ENCODE results near the gene MEIS1. TPM values are rescaled to one million over a fixed set of nuclear protein-coding genes. Genes with fewer than 3 reads are reported as not detected.
A peak's percentile ranks its signal among the peaks of the same experiment; 100 is the strongest.

Gene MEIS1
- total and polyA plus RNA-seq, 2 donors (not counting 1 experiment from before 2014, with no cell fraction given) = 48.3 to 139 TPM

GRCh38 chr2:66445076-66445924 lies 10.4 kb downstream of the MEIS1 start:
- TF ChIP-seq CTCF (conservative IDR thresholded peaks at IDR 0.05 in 1 of 2, IDR thresholded peaks at IDR 0.05 in 1 of 2; ENCODE audit: low read depth in 1 of 2, low read length in 2 of 2) (peak in 1 of 2 donors; percentile 28), EZH2 (IDR thresholded peaks at IDR 0.05; ENCODE audit: low read length, missing control alignments) (no peak)
- Histone ChIP-seq H3K4me3 (replicated peaks in 1 of 4; ENCODE audit: control extremely low read depth in 1 of 4, insufficient read depth in 1 of 4, low read depth in 3 of 4, low read length in 4 of 4) (peak overlapping the region; percentile 59 to 100 (median 74)), H3K36me3 (ENCODE audit: control insufficient read depth, insufficient read depth, low read length) (peaks cover 8% of the 10 kb centered on the region), H3K4me2 (ENCODE audit: extremely low read depth, insufficient read depth, low read length) (peak overlapping the region; percentile 95), H3K9me3 (ENCODE audit: control insufficient read depth, insufficient read depth, low read depth, low read length) (no peaks in the 10 kb centered on the region), H3K27ac (ENCODE audit: insufficient read depth, low read length) (peak overlapping the region; percentile 97), H4K20me1 (ENCODE audit: control insufficient read depth, extremely low read depth, insufficient read depth, low read length) (no peaks in the 10 kb centered on the region), H3K4me1 (ENCODE audit: control insufficient read depth, extremely low read depth, insufficient read depth, low read length) (peaks cover 4% of the 10 kb centered on the region), H3K9ac (ENCODE audit: insufficient read depth, low read length) (peak overlapping the region; percentile 85), H3K79me2 (ENCODE audit: control insufficient read depth, insufficient read depth, low read length) (peaks cover 100% of the 10 kb centered on the region), H3K27me3 (ENCODE audit: control insufficient read depth, insufficient read depth, low read length) (no peaks in the 10 kb centered on the region), H2AFZ (ENCODE audit: low read length) (no peak overlapping the region)
- DNase-seq (ENCODE audit: low read depth in 2 of 2) = peak; percentile 68

GRCh38 chr2:66445925-66446871 lies 11.3 kb downstream of the MEIS1 start:
- peak overlapping the region; percentile 85 for H3K9ac ChIP-seq (ENCODE audit: insufficient read depth, low read length)
- peaks cover 6% of the 10 kb centered on the region for H3K36me3 ChIP-seq (ENCODE audit: control insufficient read depth, insufficient read depth, low read length)
- no peaks in the 10 kb centered on the region for H3K27me3 ChIP-seq (ENCODE audit: control insufficient read depth, insufficient read depth, low read length)
- peak overlapping the region; percentile 95 for H3K4me2 ChIP-seq (ENCODE audit: extremely low read depth, insufficient read depth, low read length)
- H3K4me3 ChIP-seq (replicated peaks in 1 of 4; ENCODE audit: control extremely low read depth in 1 of 4, insufficient read depth in 1 of 4, low read depth in 3 of 4, low read length in 4 of 4) = peak overlapping the region; percentile 59 to 100 (median 74)
- no peak overlapping the region for H2AFZ ChIP-seq (ENCODE audit: low read length)
- H3K27ac ChIP-seq (ENCODE audit: insufficient read depth, low read length) = peak overlapping the region; percentile 97
- TF ChIP-seq CTCF (conservative IDR thresholded peaks at IDR 0.05 in 1 of 2, IDR thresholded peaks at IDR 0.05 in 1 of 2; ENCODE audit: low read depth in 1 of 2, low read length in 2 of 2) = no peak
- TF ChIP-seq EZH2 (IDR thresholded peaks at IDR 0.05; ENCODE audit: low read length, missing control alignments) = no peak
- peak; percentile 78 to 79 for DNase-seq (ENCODE audit: low read depth in 2 of 2)
- no peaks in the 10 kb centered on the region for H4K20me1 ChIP-seq (ENCODE audit: control insufficient read depth, extremely low read depth, insufficient read depth, low read length)
- peaks cover 4% of the 10 kb centered on the region for H3K4me1 ChIP-seq (ENCODE audit: control insufficient read depth, extremely low read depth, insufficient read depth, low read length)
- peaks cover 100% of the 10 kb centered on the region for H3K79me2 ChIP-seq (ENCODE audit: control insufficient read depth, insufficient read depth, low read length)
- H3K9me3 ChIP-seq (ENCODE audit: control insufficient read depth, insufficient read depth, low read depth, low read length) = no peaks in the 10 kb centered on the region

- Histone ChIP-seq H3K27me3 (ENCODE audit: control insufficient read depth, insufficient read depth, low read length) (no peaks in the 10 kb centered on the region), H4K20me1 (ENCODE audit: control insufficient read depth, extremely low read depth, insufficient read depth, low read length) (no peaks in the 10 kb centered on the region), H3K79me2 (ENCODE audit: control insufficient read depth, insufficient read depth, low read length) (peaks cover 100% of the 10 kb centered on the region), H3K27ac (ENCODE audit: insufficient read depth, low read length) (peak overlapping the region; percentile 97), H3K4me1 (ENCODE audit: control insufficient read depth, extremely low read depth, insufficient read depth, low read length) (peaks cover 4% of the 10 kb centered on the region), H3K4me2 (ENCODE audit: extremely low read depth, insufficient read depth, low read length) (peak overlapping the region; percentile 95), H3K4me3 (replicated peaks in 1 of 4; ENCODE audit: control extremely low read depth in 1 of 4, insufficient read depth in 1 of 4, low read depth in 3 of 4, low read length in 4 of 4) (peak overlapping the region; percentile 59 to 100 (median 74)), H3K36me3 (ENCODE audit: control insufficient read depth, insufficient read depth, low read length) (peaks cover 6% of the 10 kb centered on the region), H3K9me3 (ENCODE audit: control insufficient read depth, insufficient read depth, low read depth, low read length) (no peaks in the 10 kb centered on the region), H3K9ac (ENCODE audit: insufficient read depth, low read length) (no peak overlapping the region), H2AFZ (ENCODE audit: low read length) (no peak overlapping the region)
- peak in 1 of 2 donors; percentile 62 for DNase-seq (ENCODE audit: low read depth in 2 of 2)
- TF ChIP-seq CTCF (conservative IDR thresholded peaks at IDR 0.05 in 1 of 2, IDR thresholded peaks at IDR 0.05 in 1 of 2; ENCODE audit: low read depth in 1 of 2, low read length in 2 of 2) = no peak
- no peak for TF ChIP-seq EZH2 (IDR thresholded peaks at IDR 0.05; ENCODE audit: low read length, missing control alignments)
These were observed 12.0 kb downstream of the MEIS1 start for GRCh38 chr2:66446941-66447340.
